Kidney (tissue), 14 donors: ENCODE measurements around the gene PNP. TPM values are rescaled to one million over a fixed set of nuclear protein-coding genes. Genes with fewer than 3 reads are reported as not detected.

Experiments
- DNase-seq, 5 donors: peaks; one replicate each; pipeline ENCODE4 v3.0.0-alpha.2; 2013 to 2020
- FAIRE-seq: peaks from 2 replicates; lab custom pipeline; 2012; peaks lifted over from hg19 to GRCh38; lab: Jason Lieb, UNC
- H3K27ac ChIP-seq, 2 donors: one replicate each; pipeline ENCODE4 v1.7.0; 2013; ENCODE audit warnings: low read depth in 2 of 2, low read length in 2 of 2, inconsistent platforms in 1 of 2
- H3K27me3 ChIP-seq: one replicate; pipeline ENCODE4 v1.7.1; 2013; ENCODE audit warnings: low read length, inconsistent platforms; ENCODE audit not compliant: control insufficient read depth, insufficient read depth
- H3K36me3 ChIP-seq, 3 donors: one replicate each; pipeline versions ENCODE4 v1.7.0 to v1.7.1; 2013; ENCODE audit warnings: low read length in 3 of 3, control low read depth in 1 of 3, inconsistent platforms in 1 of 3; ENCODE audit not compliant: insufficient read depth in 3 of 3, control insufficient read depth in 2 of 3
- H3K4me1 ChIP-seq, 3 donors: one replicate each; pipeline versions ENCODE4 v1.7.0 to v1.7.1; 2013; ENCODE audit warnings: low read length in 3 of 3, inconsistent platforms in 1 of 3, low read depth in 1 of 3; ENCODE audit not compliant: control insufficient read depth in 2 of 3, insufficient read depth in 2 of 3
- H3K4me3 ChIP-seq, 3 donors: one replicate each; pipeline versions ENCODE4 v1.7.0 to v1.8.1; 2013; ENCODE audit warnings: low read length in 3 of 3, control low read depth in 1 of 3, inconsistent platforms in 1 of 3
- H3K9ac ChIP-seq, 3 donors: one replicate each; pipeline versions ENCODE4 v1.7.0 to v1.7.1; 2013; ENCODE audit warnings: low read length in 3 of 3, control low read depth in 1 of 3, inconsistent platforms in 1 of 3
- H3K9me3 ChIP-seq, 3 donors: one replicate each; pipeline versions ENCODE4 v1.7.0 to v1.7.1; 2013; ENCODE audit warnings: low read length in 3 of 3, control low read depth in 1 of 3, inconsistent platforms in 1 of 3; ENCODE audit not compliant: control insufficient read depth in 2 of 3, insufficient read depth in 1 of 3
- intact Hi-C: fragments of 100-400 bp; cut with DNase I; formaldehyde crosslinking; loops from one replicate; pipeline ENCODE4 v1.11.1; 2022
- polyA plus RNA-seq: library from polyadenylated mRNA; stranded (reverse); fragments of 350-450 nt; fragmentation: Illumina TruSeq; extraction: RNeasy Lipid Tissue Mini Kit (QIAGEN cat#74804); gene quantifications from one replicate; pipeline ENCODE4 v1.2.3, GENCODE V29; 2014; ENCODE audit warnings: low read depth, low replicate concordance; ENCODE audit not compliant: insufficient read depth
- total RNA-seq: library from RNA; stranded (reverse); fragmentation: NEBNext Ultra II Directional; extraction: Animal tissue kit (Norgen Biotek cat#: 25700); gene quantifications from one replicate; pipeline ENCODE4 v1.2.1, GENCODE V29; 2021
- TF ChIP-seq, protein P1 (sequence below): IDR thresholded peaks from 3 replicates; pipeline ENCODE4 v1.5.1; 2012; ENCODE audit warnings: mild to moderate bottlenecking, moderate library complexity, borderline replicate concordance; ENCODE audit not compliant: insufficient read depth; ENCODE audit errors: extremely low read depth
- donor health status: control.
- donor health status: control.
- donor health status: control.
- donor health status: control.
- donor health status: control.
- donor health status: DM: yes; HTN: yes; CAD: no.
- donor health status: Normal renal cell carcinoma (clear cell type).

PNP gene
- total and polyA plus RNA-seq, 2 donors from 2014 or later = 80.7 to 183 TPM

DNA sequence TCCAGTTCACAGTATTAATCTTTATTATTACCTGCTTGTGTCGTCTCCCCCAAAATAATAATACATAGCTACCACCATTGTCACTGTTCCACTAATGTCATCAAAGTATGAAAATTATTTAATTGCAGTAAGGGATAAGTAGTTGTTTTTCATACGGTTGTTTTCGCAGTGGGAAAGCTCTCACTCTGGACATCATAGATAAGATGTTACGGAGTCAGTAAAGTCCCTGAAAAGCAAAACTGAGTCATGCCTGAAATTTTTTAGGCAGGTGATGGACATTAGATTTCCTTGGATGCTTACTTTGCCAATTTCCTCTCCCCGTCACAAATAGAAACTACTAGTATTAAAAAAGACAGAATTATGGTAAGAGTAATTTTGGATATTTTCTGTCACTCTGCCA is 13.2 kb downstream of the PNP start:
- intact Hi-C loops = no loop called here

DNA sequence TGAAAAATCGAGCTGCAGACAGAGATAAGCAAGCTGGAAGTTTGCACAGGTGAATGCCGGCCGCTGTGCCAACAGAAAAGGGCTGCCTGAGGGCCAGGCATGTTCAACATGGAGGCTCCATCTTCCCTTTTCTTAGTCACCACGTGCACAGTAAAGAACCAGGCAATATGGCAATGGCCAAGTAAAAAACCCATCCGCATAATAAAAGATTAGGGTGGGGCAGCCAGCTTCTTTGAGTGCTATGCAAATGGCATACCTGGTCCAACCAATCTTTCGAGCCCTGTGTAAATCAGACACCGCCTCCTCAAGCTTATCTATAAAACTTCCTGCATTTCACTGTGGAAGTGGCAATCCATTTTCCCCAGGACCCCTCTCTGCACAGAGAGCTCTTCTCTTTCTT is 16.7 kb downstream of the PNP start:
- no peak for FAIRE-seq
- Histone ChIP-seq H3K36me3 (no peaks in the 10 kb centered on the region), H3K9me3 (no peaks in the 10 kb centered on the region), H3K4me1 (no peaks in the 10 kb centered on the region), H3K27ac (no peak overlapping the region), H3K4me3 (no peak overlapping the region), H3K27me3 (no peaks in the 10 kb centered on the region), H3K9ac (no peak overlapping the region)
- intact Hi-C loops = no loop called here
- TF ChIP-seq, protein P1, sequence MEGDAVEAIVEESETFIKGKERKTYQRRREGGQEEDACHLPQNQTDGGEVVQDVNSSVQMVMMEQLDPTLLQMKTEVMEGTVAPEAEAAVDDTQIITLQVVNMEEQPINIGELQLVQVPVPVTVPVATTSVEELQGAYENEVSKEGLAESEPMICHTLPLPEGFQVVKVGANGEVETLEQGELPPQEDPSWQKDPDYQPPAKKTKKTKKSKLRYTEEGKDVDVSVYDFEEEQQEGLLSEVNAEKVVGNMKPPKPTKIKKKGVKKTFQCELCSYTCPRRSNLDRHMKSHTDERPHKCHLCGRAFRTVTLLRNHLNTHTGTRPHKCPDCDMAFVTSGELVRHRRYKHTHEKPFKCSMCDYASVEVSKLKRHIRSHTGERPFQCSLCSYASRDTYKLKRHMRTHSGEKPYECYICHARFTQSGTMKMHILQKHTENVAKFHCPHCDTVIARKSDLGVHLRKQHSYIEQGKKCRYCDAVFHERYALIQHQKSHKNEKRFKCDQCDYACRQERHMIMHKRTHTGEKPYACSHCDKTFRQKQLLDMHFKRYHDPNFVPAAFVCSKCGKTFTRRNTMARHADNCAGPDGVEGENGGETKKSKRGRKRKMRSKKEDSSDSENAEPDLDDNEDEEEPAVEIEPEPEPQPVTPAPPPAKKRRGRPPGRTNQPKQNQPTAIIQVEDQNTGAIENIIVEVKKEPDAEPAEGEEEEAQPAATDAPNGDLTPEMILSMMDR = no peak
- no peak for DNase-seq

More for the DNA sequence above, 13.2 kb downstream of the PNP start:
- Histone ChIP-seq H3K36me3 (peaks cover 0 to 9% (median 6%) of the 10 kb centered on the region in 3 donors), H3K9ac (no peak overlapping the region), H3K27ac (no peak overlapping the region), H3K4me3 (no peak overlapping the region), H3K4me1 (peaks cover 0 to 3% (median 0%) of the 10 kb centered on the region in 3 donors), H3K9me3 (no peaks in the 10 kb centered on the region), H3K27me3 (no peaks in the 10 kb centered on the region)
- TF ChIP-seq, protein P1 = no peak
- no peak for FAIRE-seq
- DNase-seq = no peak

DNA sequence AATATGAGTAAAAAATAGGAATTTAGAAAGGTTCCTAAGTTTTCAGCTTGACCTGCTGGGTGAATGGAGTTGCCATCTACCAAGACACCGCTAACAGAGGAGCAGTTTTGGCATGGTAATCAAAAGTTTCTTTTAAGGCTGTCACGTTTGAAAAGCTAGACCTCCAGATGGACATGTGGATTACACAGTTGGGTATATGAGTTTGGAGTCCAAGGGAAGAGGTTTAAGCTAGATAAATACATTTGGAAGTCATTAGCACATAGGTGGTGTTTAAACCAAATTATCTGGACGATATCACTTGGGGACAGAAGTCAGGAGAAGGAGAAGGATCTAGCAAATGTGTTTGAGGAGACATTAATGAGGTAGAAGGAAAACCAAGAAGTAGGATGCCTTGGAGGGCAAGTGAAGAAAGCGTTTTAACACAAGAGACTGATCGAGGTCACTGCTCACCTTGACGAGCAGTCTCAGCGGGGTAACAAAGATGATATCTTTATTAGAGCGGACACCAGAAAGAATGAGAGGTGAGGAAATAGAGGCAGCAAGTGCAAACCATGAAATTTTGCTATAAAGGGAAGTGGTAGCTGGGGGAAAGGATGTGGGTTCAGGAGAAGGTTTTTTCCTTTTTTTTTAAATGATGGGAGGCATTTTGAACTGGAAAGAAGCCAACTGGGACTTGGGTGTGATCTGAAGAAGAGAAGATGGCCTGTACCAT is 17.6 kb downstream of the PNP start:
- H3K27me3 ChIP-seq = no peaks in the 10 kb centered on the region
- H3K9me3 ChIP-seq = no peaks in the 10 kb centered on the region
- no peak overlapping the region for H3K4me3 ChIP-seq
- H3K4me1 ChIP-seq = no peaks in the 10 kb centered on the region
- TF ChIP-seq, protein P1 = no peak
- H3K9ac ChIP-seq = no peak overlapping the region
- no peak overlapping the region for H3K27ac ChIP-seq
- no peaks in the 10 kb centered on the region for H3K36me3 ChIP-seq
- no peak for DNase-seq
- FAIRE-seq = no peak
- intact Hi-C loops = no loop called here

DNA sequence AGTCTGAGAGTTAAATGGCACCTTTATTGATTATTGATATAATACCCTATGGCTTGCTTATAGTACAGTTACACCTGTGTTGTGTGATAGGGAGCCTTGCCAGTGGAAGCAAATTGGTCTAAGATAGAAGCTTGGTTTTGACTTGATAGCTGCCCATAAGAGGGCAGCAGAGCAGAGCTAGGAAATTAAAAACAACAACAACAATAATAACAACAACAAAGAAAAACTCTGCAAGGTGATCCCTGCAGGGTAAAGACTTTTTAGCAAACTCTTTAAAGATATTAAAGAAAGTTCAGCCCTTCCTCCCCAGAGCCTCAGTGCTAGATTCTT is 18.2 kb downstream of the PNP start:
- Histone ChIP-seq H3K9ac (no peak overlapping the region), H3K4me3 (no peak overlapping the region), H3K4me1 (no peaks in the 10 kb centered on the region), H3K27ac (no peak overlapping the region), H3K9me3 (no peaks in the 10 kb centered on the region), H3K27me3 (no peaks in the 10 kb centered on the region), H3K36me3 (no peaks in the 10 kb centered on the region)
- TF ChIP-seq, protein P1 = peak; percentile 6
- FAIRE-seq (no peak), DNase-seq (no peak)
- intact Hi-C loops = no loop called here
